Activated naive CD4-positive, alpha-beta T cell treated with anti-CD3 and anti-CD28 coated beads, Interleukin-2, amount 10 ng/mL, durations not matched to agents 5 hours and 36 hours (primary cell): ENCODE results near the gene SOX6. TPM values are rescaled to one million over a fixed set of nuclear protein-coding genes. Genes with fewer than 3 reads are reported as not detected.

ENCODE experiments used
- total RNA-seq, 2 experiments: library from RNA; stranded (reverse); gene quantifications; one replicate each; pipeline ENCODE4 v1.2.3, GENCODE V29; 2021

SOX6 gene
- total RNA-seq = under 1 TPM in 1 of 2 experiments, not detected in 1; 0.28 TPM

DNA sequence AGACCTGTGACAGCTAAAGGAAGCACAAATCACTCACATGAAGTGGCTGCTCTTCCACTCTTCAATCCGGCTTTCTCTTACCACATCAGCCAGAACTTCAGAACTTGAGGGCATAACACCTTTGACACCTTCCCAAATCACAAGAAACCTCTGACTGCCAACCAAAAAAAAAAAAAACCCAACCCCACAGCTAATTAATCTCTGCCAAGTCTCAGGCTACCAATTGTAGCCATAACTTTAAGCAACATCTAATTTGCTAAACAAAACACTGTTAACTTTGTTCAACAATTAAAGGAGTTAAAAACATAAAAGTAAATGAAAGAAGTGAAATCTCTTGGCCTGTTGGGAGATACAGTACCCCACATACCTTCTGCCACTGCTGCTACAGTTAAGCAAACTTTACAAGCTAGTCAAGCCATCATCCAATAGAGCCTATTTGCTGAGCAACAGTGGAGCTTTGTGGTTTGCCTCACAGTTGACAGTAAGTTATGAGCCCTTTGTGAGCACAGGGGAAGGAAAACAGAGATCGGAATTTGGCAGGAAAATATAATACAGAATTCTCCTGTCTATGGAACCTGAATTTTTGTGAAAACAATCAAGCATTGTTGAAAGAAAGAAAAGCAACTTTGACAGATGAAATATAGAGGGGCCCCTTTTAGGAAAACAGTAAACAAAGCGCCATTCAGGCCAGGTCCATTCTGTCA lies at the start of gene SOX6:
SOX6 (minus strand) TSS at position 490 of the 704 bp plus-strand sequence. CDS start 15,298 bp downstream, outside the sequence.

